IMR-90 (cell line): ENCODE measurements around the gene KCNC2. TPM values are rescaled to one million over a fixed set of nuclear protein-coding genes. Genes with fewer than 3 reads are reported as not detected.

Experiments used
- ATAC-seq: fragments of 200-7000 bp; cut with Tn5 transposase; 2 replicates; pipeline ENCODE4 v1.9.1; 2020; ENCODE audit warnings: low read depth, mild to moderate bottlenecking, moderate library complexity
- BruUV-seq: library from RNA; stranded (reverse); fragments of 400-500 nt; replicated peaks from 2 replicates; lab custom pipeline; 2021; lab: Mats Ljungman, UMichigan
- CTCF ChIA-PET: fragments of 300-600 bp; formaldehyde crosslinking; extraction: SDS; loops from one replicate; lab custom pipeline; 2021; ENCODE audit warnings: antibody characterized with exemption; lab: Yijun Ruan, JAX
- POLR2A ChIA-PET: fragments of 300-600 bp; sonication (Branson Sonifier 250); formaldehyde crosslinking; loops from one replicate; lab custom pipeline; 2022; ENCODE audit warnings: antibody characterized with exemption; ENCODE audit not compliant: unreplicated experiment; lab: Charles Lee
- DNase-seq: peaks from one replicate; pipeline ENCODE4 v3.0.0; 2013
- H2AFZ ChIP-seq: replicated peaks from 2 replicates; pipeline ENCODE3; 2013; ENCODE audit warnings: low read length, mild to moderate bottlenecking; ENCODE audit not compliant: poor library complexity
- H2AK5ac ChIP-seq: 2 replicates; pipeline ENCODE4 v1.6.1; 2013; ENCODE audit warnings: low read depth, low read length, inconsistent platforms
- H2AK9ac ChIP-seq: replicated peaks from 2 replicates; pipeline ENCODE3; 2013; ENCODE audit warnings: mild to moderate bottlenecking, low read depth, low read length, moderate library complexity; ENCODE audit not compliant: poor library complexity
- H2BK120ac ChIP-seq: 2 replicates; pipeline ENCODE4 v1.6.1; 2013; ENCODE audit warnings: low read depth, low read length, inconsistent platforms
- H2BK15ac ChIP-seq: 3 replicates; pipeline ENCODE4 v1.6.1; 2013; ENCODE audit warnings: low read depth, low read length, inconsistent platforms
- H2BK20ac ChIP-seq: 2 replicates; pipeline ENCODE4 v1.6.1; 2013; ENCODE audit warnings: low read depth, mild to moderate bottlenecking, inconsistent platforms, low read length, moderate library complexity
- H2BK5ac ChIP-seq: 2 replicates; pipeline ENCODE4 v1.6.1; 2013; ENCODE audit warnings: mild to moderate bottlenecking, low read depth, low read length, inconsistent platforms; ENCODE audit not compliant: poor library complexity, severe bottlenecking
- H3K14ac ChIP-seq: replicated peaks from 2 replicates; pipeline ENCODE4 v1.6.1; 2013; ENCODE audit warnings: low read depth, low read length, inconsistent platforms
- H3K18ac ChIP-seq: 2 replicates; pipeline ENCODE4 v1.6.1; 2013; ENCODE audit warnings: low read depth, low read length, control low read depth
- H3K23ac ChIP-seq: 2 replicates; pipeline ENCODE4 v1.6.1; 2013; ENCODE audit warnings: low read depth, low read length, inconsistent platforms
- H3K27ac ChIP-seq: 2 replicates; pipeline ENCODE4 v1.5.1; 2013; ENCODE audit warnings: mild to moderate bottlenecking, control low read depth, low read length; ENCODE audit not compliant: insufficient read depth
- H3K27me3 ChIP-seq: 2 replicates; pipeline ENCODE4 v1.6.1; 2013; ENCODE audit warnings: low read length; ENCODE audit not compliant: control insufficient read depth, insufficient read depth
- H3K36me3 ChIP-seq: 2 replicates; pipeline ENCODE4 v1.6.1; 2013; ENCODE audit warnings: low read length, mixed read lengths; ENCODE audit not compliant: control insufficient read depth, insufficient read depth
- H3K4ac ChIP-seq: 2 replicates; pipeline ENCODE4 v1.6.1; 2013; ENCODE audit warnings: low read depth, low read length, inconsistent platforms
- H3K4me1 ChIP-seq: 2 replicates; pipeline ENCODE4 v1.6.1; 2013; ENCODE audit warnings: low read length, mixed read lengths; ENCODE audit not compliant: control insufficient read depth, insufficient read depth
- H3K4me2 ChIP-seq: 2 replicates; pipeline ENCODE4 v1.6.1; 2013; ENCODE audit warnings: low read depth, mild to moderate bottlenecking, control low read depth, low read length, moderate library complexity
- H3K4me3 ChIP-seq: 2 replicates; pipeline ENCODE4 v1.5.1; 2013; ENCODE audit warnings: low read depth, mild to moderate bottlenecking, control low read depth, low read length, moderate library complexity; ENCODE audit not compliant: insufficient read depth
- H3K56ac ChIP-seq: 2 replicates; pipeline ENCODE4 v1.6.1; 2013; ENCODE audit warnings: low read length, inconsistent platforms; ENCODE audit not compliant: insufficient read depth; ENCODE audit errors: extremely low read depth
- H3K79me1 ChIP-seq, 2 experiments: 2 replicates each; pipeline ENCODE4 v1.6.1; 2013; ENCODE audit warnings: low read length in 2 of 2, inconsistent platforms in 1 of 2, low read depth in 1 of 2
- H3K9ac ChIP-seq: 2 replicates; pipeline ENCODE4 v1.6.1; 2013; ENCODE audit warnings: low read depth, low read length, control low read depth
- H3K9me1 ChIP-seq: 2 replicates; pipeline ENCODE4 v1.6.1; 2013; ENCODE audit warnings: low read length, inconsistent platforms; ENCODE audit not compliant: insufficient read depth
- H3K9me3 ChIP-seq: 2 replicates; pipeline ENCODE4 v1.6.1; 2013; ENCODE audit warnings: low read length; ENCODE audit not compliant: control insufficient read depth, insufficient read depth
- H4K20me1 ChIP-seq: 2 replicates; pipeline ENCODE4 v1.6.1; 2013; ENCODE audit warnings: low read length, inconsistent platforms; ENCODE audit not compliant: insufficient read depth
- H4K5ac ChIP-seq: 2 replicates; pipeline ENCODE4 v1.6.1; 2013; ENCODE audit warnings: mild to moderate bottlenecking, low read depth, low read length, control low read depth
- H4K8ac ChIP-seq, 2 experiments: 2 replicates each; pipeline ENCODE4 v1.6.1; 2013; ENCODE audit warnings: low read depth in 2 of 2, low read length in 2 of 2, control low read depth in 1 of 2, inconsistent platforms in 1 of 2
- H4K91ac ChIP-seq: 2 replicates; pipeline ENCODE4 v1.6.1; 2013; ENCODE audit warnings: low read depth, low read length, inconsistent platforms; ENCODE audit not compliant: insufficient read depth
- BHLHE40 ChIP-seq: fragments of 150-350 bp; IDR thresholded peaks from 2 replicates; pipeline ENCODE4 v1.6.1; 2016; ENCODE audit warnings: mild to moderate bottlenecking, low read depth, low read length
- CHD1 ChIP-seq: IDR thresholded peaks from 2 replicates; pipeline ENCODE4 v1.6.1; 2012; ENCODE audit warnings: low read depth, low read length, improper control_type of control experiment
- CTCF ChIP-seq: conservative IDR thresholded peaks from 2 replicates; pipeline ENCODE4 v1.5.1; 2012; ENCODE audit warnings: mild to moderate bottlenecking, low read depth, low read length, improper control_type of control experiment
- ELK1 ChIP-seq: fragments of 150-350 bp; IDR thresholded peaks from 2 replicates; pipeline ENCODE4 v1.6.1; 2016; ENCODE audit warnings: low read depth, mild to moderate bottlenecking, low read length, moderate library complexity, borderline replicate concordance
- FOS ChIP-seq: fragments of 150-350 bp; IDR thresholded peaks from 2 replicates; pipeline ENCODE4 v1.6.1; 2016; ENCODE audit warnings: low read depth, low read length
- MAFK ChIP-seq: IDR thresholded peaks from 2 replicates; pipeline ENCODE4 v1.6.1; 2012; ENCODE audit warnings: low read depth, low read length, improper control_type of control experiment
- MAZ ChIP-seq: IDR thresholded peaks from 2 replicates; pipeline ENCODE4 v1.6.1; 2012; ENCODE audit warnings: low read depth, mild to moderate bottlenecking, low read length, improper control_type of control experiment, moderate library complexity, borderline replicate concordance
- MXI1 ChIP-seq: IDR thresholded peaks from 2 replicates; pipeline ENCODE4 v1.6.1; 2012; ENCODE audit warnings: low read depth, mild to moderate bottlenecking, low read length, moderate library complexity, borderline replicate concordance
- NFE2L2 ChIP-seq: fragments of 150-350 bp; IDR thresholded peaks from 2 replicates; pipeline ENCODE4 v1.6.1; 2016; ENCODE audit warnings: low read depth, mild to moderate bottlenecking, low read length
- POLR2A ChIP-seq: IDR thresholded peaks from 2 replicates; pipeline ENCODE4 v1.6.1; 2012; ENCODE audit warnings: mild to moderate bottlenecking, low read depth, low read length
- RAD21 ChIP-seq: IDR thresholded peaks from 2 replicates; pipeline ENCODE4 v1.6.1; 2012; ENCODE audit warnings: low read length, improper control_type of control experiment
- RCOR1 ChIP-seq: IDR thresholded peaks from 2 replicates; pipeline ENCODE4 v1.6.1; 2012; ENCODE audit warnings: mild to moderate bottlenecking, low read length, improper control_type of control experiment; ENCODE audit not compliant: insufficient replicate concordance
- RFX5 ChIP-seq: IDR thresholded peaks from 2 replicates; pipeline ENCODE4 v1.8.0; 2012; ENCODE audit warnings: low read depth, mild to moderate bottlenecking, low read length, moderate library complexity
- SMC3 ChIP-seq: fragments of 150-350 bp; IDR thresholded peaks from 2 replicates; pipeline ENCODE4 v1.6.1; 2016; ENCODE audit warnings: low read depth, mild to moderate bottlenecking, antibody characterized with exemption, low read length, moderate library complexity
- USF2 ChIP-seq: fragments of 150-350 bp; IDR thresholded peaks from 2 replicates; pipeline ENCODE4 v1.6.1; 2017; ENCODE audit warnings: mild to moderate bottlenecking, antibody characterized with exemption, low read length, low read depth
- dilution Hi-C: fragments of 300-500 bp; cut with HindIII; formaldehyde crosslinking; loops from one replicate; pipeline ENCODE4 v1.14.3; 2018; ENCODE audit warnings: low sequenced_read_pairs; ENCODE audit not compliant: unreplicated experiment
- in situ Hi-C: fragments of 300-500 bp; cut with MboI; formaldehyde crosslinking; loops from 3 replicates; pipeline ENCODE4 v1.14.3; 2019; ENCODE audit warnings: low sequenced_read_pairs, inconsistent platforms, mixed read lengths
- intact Hi-C: fragments of 100-400 bp; cut with micrococcal nuclease; formaldehyde crosslinking; loops from 2 replicates; pipeline ENCODE4 v1.10.0; 2022
- polyA plus RNA-seq, 3 experiments: library from polyadenylated mRNA; depleted of rRNA; stranded (reverse); fragments of >200 nt; gene quantifications; 2 replicates each; pipeline ENCODE4 v1.2.3, GENCODE V29; 2012; ENCODE audit warnings: low replicate concordance in 1 of 3
- total RNA-seq: library from RNA; depleted of rRNA; stranded (reverse); fragments of >200 nt; gene quantifications from 2 replicates; pipeline ENCODE4 v1.2.3, GENCODE V29; 2012

KCNC2 gene
- total and polyA plus RNA-seq, 2 of the 4 experiments (the other 2 are of a cell fraction), result not detected

GRCh38 chr12:75099210-75099609 is 110.4 kb downstream of the KCNC2 start:
- H3K9me1 ChIP-seq, result no peaks in the 10 kb centered on the region
- no peak overlapping the region for H4K8ac ChIP-seq
- no peak overlapping the region for H3K14ac ChIP-seq
- H2BK5ac ChIP-seq, result no peak overlapping the region
- in situ Hi-C loops, result no loop called here
- no peak overlapping the region for H2BK20ac ChIP-seq
- no peak overlapping the region for H3K4me2 ChIP-seq
- H3K4me1 ChIP-seq, result no peaks in the 10 kb centered on the region
- no peak overlapping the region for H3K27ac ChIP-seq
- H4K91ac ChIP-seq, result no peak overlapping the region
- no peak overlapping the region for H3K9ac ChIP-seq
- no peak overlapping the region for H3K18ac ChIP-seq
- CTCF ChIA-PET, result interaction anchor here (1.4 kb wide), 1 partner anchor 11 kb away, joined by 5 read pairs; no protein-coding TSS in a partner anchor
- no TSS peak for BruUV-seq
- H3K9me3 ChIP-seq, result no peaks in the 10 kb centered on the region
- no peak overlapping the region for H3K23ac ChIP-seq
- no peak overlapping the region for H2BK120ac ChIP-seq
- POLR2A ChIA-PET, result no interaction called here
- H3K4ac ChIP-seq, result no peak overlapping the region
- no peak for ATAC-seq
- no peak overlapping the region for H2BK15ac ChIP-seq
- H3K27me3 ChIP-seq, result no peaks in the 10 kb centered on the region
- dilution Hi-C loops, result no loop called here
- TF ChIP-seq POLR2A (no peak), RFX5 (no peak), SMC3 (no peak), CHD1 (no peak), NFE2L2 (no peak), BHLHE40 (no peak), RAD21 (no peak), MXI1 (no peak), FOS (no peak), RCOR1 (no peak), USF2 (no peak), MAFK (no peak), ELK1 (no peak), MAZ (no peak), CTCF (no peak)
- H4K20me1 ChIP-seq, result no peaks in the 10 kb centered on the region
- H2AFZ ChIP-seq, result no peak overlapping the region
- no peak overlapping the region for H2AK9ac ChIP-seq
- H2AK5ac ChIP-seq, result no peak overlapping the region
- H3K36me3 ChIP-seq, result no peaks in the 10 kb centered on the region
- no peak for DNase-seq
- intact Hi-C loops, result no loop called here
- H3K4me3 ChIP-seq, result no peak overlapping the region
- H3K79me1 ChIP-seq, result no peaks in the 10 kb centered on the region
- H3K56ac ChIP-seq, result no peak overlapping the region
- H4K5ac ChIP-seq, result no peak overlapping the region
